Measurements from ENCODE around the gene OSBPL9.

The OSBPL9 gene

GRCh38 chr1:51740652-51741051 lies 123.8 kb downstream of the OSBPL9 start (continued):
- peak; percentile 98 for TF ChIP-seq PRDM6 (tag by site-specific recombination; IDR thresholded peaks at IDR 0.05)
- TF ChIP-seq ZXDB (tag by site-specific recombination; IDR thresholded peaks at IDR 0.05), result peak; percentile 45; the same call in 1 of the 2 replicates
- no peak for TF ChIP-seq ZNF398 (tag by site-specific recombination; IDR thresholded peaks at IDR 0.05)
- TF ChIP-seq ZNF571 (tag by site-specific recombination; IDR thresholded peaks at IDR 0.05), result no peak
- TF ChIP-seq, protein P1, sequence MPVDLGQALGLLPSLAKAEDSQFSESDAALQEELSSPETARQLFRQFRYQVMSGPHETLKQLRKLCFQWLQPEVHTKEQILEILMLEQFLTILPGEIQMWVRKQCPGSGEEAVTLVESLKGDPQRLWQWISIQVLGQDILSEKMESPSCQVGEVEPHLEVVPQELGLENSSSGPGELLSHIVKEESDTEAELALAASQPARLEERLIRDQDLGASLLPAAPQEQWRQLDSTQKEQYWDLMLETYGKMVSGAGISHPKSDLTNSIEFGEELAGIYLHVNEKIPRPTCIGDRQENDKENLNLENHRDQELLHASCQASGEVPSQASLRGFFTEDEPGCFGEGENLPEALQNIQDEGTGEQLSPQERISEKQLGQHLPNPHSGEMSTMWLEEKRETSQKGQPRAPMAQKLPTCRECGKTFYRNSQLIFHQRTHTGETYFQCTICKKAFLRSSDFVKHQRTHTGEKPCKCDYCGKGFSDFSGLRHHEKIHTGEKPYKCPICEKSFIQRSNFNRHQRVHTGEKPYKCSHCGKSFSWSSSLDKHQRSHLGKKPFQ (tag by site-specific recombination; IDR thresholded peaks at IDR 0.05), result peak; percentile 40; the same call in 1 of the 2 replicates
- 0 out of 2 replicates have a peak, but pooled peaks have one; percentile 12 for TF ChIP-seq ZBTB8A (tag by site-specific recombination; IDR thresholded peaks at IDR 0.05)
- TF ChIP-seq ZNF843 (tag by site-specific recombination; IDR thresholded peaks at IDR 0.05), result peak; percentile 72
- peak; percentile 61; the same call in 1 of the 2 replicates for TF ChIP-seq OSR2 (tag by site-specific recombination; IDR thresholded peaks at IDR 0.05)
- TF ChIP-seq ZNF423 (tag by site-specific recombination; IDR thresholded peaks at IDR 0.05), result no peak

DNA sequence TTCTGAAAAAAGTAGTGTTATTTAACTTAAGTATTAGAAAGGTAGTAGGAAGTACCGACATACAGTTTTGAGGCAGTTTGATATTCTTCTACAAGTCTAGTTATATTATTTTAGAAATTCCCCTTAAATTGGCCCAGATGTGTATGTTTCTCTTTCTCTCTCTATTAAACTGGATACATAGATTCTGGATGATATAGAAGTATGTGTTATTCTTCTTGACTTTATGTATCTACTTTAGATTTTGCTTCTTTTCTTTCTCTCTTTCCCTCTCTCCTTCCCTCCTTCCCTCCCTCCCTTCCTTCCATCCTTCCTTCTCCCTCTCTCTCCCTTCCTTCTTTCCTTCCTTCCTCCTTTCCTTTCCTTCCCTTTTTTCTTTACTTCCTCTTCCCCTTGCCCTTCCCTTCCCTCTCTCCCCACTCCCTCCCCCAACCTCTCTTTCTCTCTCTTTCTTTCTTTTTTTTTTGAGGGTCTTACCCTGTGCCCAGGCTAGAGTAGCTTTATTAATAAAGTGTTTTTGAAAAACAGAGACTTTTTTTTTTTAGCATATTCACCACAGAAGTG lies 124.3 kb downstream of the OSBPL9 start:
- no peak overlapping the region for H3K4me3 ChIP-seq (ENCODE audit: low read depth, low read length)
- CTCF ChIA-PET, result interaction anchor here (0.6 to 0.9 kb wide), 4 partner anchors 27 to 249 kb away, joined by 3 to 4 read pairs (median 3); no protein-coding TSS in a partner anchor
- no peaks in the 10 kb centered on the region for H3K9me3 ChIP-seq (ENCODE audit: control insufficient read depth, insufficient read depth, low read depth, low read length)
- H3K36me3 ChIP-seq (ENCODE audit: control insufficient read depth in 2 of 2, insufficient read depth in 1 of 2, low read length in 2 of 2), result no peaks in the 10 kb centered on the region
- no peak overlapping the region for H3K27ac ChIP-seq (ENCODE audit: extremely low read depth, low read depth, low read length)
- POLR2A ChIA-PET, result interaction anchor here (1.1 kb wide), 1 partner anchor 70 kb away, joined by 3 read pairs; no protein-coding TSS in a partner anchor
- TF ChIP-seq ZNF76 (tag by site-specific recombination; IDR thresholded peaks at IDR 0.05; ENCODE audit: borderline replicate concordance, low read depth) (no peak), ZNF366 (tag by site-specific recombination; conservative IDR thresholded peaks at IDR 0.05) (peak; percentile 95), ZNF335 (tag by site-specific recombination; conservative IDR thresholded peaks at IDR 0.05) (0 out of 2 replicates have a peak, but pooled peaks have one; percentile 13), ZNF398 (tag by site-specific recombination; IDR thresholded peaks at IDR 0.05) (peak; percentile 32; the same call in 1 of the 2 replicates), ZNF354C (tag by site-specific recombination; IDR thresholded peaks at IDR 0.05; ENCODE audit: borderline replicate concordance, low read depth) (0 out of 2 replicates have a peak, but pooled peaks have one; percentile 5), PRDM1 (tag by site-specific recombination; IDR thresholded peaks at IDR 0.05) (peak; percentile 88), ZNF544 (tag by site-specific recombination; IDR thresholded peaks at IDR 0.05) (0 out of 2 replicates have a peak, but pooled peaks have one; percentile 8)
- TF ChIP-seq, protein P2, sequence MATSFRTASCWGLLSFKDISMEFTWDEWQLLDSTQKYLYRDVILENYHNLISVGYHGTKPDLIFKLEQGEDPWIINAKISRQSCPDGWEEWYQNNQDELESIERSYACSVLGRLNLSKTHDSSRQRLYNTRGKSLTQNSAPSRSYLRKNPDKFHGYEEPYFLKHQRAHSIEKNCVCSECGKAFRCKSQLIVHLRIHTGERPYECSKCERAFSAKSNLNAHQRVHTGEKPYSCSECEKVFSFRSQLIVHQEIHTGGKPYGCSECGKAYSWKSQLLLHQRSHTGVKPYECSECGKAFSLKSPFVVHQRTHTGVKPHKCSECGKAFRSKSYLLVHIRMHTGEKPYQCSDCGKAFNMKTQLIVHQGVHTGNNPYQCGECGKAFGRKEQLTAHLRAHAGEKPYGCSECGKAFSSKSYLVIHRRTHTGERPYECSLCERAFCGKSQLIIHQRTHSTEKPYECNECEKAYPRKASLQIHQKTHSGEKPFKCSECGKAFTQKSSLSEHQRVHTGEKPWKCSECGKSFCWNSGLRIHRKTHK (tag by site-specific recombination; IDR thresholded peaks at IDR 0.05), result no peak
- TF ChIP-seq, protein P3, sequence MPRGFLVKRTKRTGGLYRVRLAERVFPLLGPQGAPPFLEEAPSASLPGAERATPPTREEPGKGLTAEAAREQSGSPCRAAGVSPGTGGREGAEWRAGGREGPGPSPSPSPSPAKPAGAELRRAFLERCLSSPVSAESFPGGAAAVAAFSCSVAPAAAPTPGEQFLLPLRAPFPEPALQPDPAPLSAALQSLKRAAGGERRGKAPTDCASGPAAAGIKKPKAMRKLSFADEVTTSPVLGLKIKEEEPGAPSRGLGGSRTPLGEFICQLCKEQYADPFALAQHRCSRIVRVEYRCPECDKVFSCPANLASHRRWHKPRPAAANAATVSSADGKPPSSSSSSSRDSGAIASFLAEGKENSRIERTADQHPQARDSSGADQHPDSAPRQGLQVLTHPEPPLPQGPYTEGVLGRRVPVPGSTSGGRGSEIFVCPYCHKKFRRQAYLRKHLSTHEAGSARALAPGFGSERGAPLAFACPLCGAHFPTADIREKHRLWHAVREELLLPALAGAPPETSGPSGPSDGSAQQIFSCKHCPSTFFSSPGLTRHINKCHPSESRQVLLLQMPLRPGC (tag by site-specific recombination; IDR thresholded peaks at IDR 0.05), result no peak
- TF ChIP-seq, protein P4, sequence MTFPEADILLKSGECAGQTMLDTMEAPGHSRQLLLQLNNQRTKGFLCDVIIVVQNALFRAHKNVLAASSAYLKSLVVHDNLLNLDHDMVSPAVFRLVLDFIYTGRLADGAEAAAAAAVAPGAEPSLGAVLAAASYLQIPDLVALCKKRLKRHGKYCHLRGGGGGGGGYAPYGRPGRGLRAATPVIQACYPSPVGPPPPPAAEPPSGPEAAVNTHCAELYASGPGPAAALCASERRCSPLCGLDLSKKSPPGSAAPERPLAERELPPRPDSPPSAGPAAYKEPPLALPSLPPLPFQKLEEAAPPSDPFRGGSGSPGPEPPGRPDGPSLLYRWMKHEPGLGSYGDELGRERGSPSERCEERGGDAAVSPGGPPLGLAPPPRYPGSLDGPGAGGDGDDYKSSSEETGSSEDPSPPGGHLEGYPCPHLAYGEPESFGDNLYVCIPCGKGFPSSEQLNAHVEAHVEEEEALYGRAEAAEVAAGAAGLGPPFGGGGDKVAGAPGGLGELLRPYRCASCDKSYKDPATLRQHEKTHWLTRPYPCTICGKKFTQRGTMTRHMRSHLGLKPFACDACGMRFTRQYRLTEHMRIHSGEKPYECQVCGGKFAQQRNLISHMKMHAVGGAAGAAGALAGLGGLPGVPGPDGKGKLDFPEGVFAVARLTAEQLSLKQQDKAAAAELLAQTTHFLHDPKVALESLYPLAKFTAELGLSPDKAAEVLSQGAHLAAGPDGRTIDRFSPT (tag by site-specific recombination; IDR thresholded peaks at IDR 0.05), result no peak
- H3K4me1 ChIP-seq (ENCODE audit: control insufficient read depth, insufficient read depth, low read length), result peaks cover 48% of the 10 kb centered on the region

Measured in HEK293 (cell line).